ENCODE data around the gene FALEC. TPM values are rescaled to one million over a fixed set of nuclear protein-coding genes. Genes with fewer than 3 reads are reported as not detected.
A peak's percentile ranks its signal among the peaks of the same experiment; 100 is the strongest.

The FALEC gene
- total RNA-seq, 4 donors from 2014 or later, result not detected

DNA sequence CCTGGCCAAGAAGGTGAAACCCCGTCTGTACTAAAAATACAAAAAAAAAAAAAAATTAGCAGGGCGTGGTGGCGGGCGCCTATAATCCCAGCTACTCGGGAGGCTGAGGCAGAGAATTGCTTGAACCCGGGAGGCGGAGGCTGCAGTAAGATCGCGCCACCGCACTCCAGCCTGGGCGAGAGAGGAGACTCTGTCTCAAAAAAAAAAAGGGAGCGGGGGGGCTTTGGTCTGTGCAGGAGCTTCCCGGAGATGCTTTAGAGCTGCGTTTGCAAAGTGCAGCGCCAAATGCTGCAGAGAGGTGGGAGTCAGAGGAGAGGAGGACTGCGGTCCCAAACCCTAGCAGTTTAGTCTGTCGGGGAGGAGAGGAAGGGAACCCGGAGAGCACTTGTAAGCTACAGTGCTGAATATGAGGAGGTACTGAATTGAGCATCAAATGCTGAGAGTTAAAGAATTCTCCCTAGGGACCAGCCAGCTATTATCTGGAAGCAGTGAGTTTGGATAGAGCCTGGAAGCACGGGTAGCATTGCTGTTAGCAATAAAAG lies 569 bp downstream of the FALEC start:
- peaks cover 35% of the 10 kb centered on the region for H3K4me1 ChIP-seq
- no peaks in the 10 kb centered on the region for H3K9me3 ChIP-seq
- whole genome bisulfite sequencing, result 4% methylated on average over 19 of the region's 19 CpGs
- no peak for TF ChIP-seq POLR2AphosphoS5 (IDR thresholded peaks at IDR 0.05)
- TF ChIP-seq, protein P1, sequence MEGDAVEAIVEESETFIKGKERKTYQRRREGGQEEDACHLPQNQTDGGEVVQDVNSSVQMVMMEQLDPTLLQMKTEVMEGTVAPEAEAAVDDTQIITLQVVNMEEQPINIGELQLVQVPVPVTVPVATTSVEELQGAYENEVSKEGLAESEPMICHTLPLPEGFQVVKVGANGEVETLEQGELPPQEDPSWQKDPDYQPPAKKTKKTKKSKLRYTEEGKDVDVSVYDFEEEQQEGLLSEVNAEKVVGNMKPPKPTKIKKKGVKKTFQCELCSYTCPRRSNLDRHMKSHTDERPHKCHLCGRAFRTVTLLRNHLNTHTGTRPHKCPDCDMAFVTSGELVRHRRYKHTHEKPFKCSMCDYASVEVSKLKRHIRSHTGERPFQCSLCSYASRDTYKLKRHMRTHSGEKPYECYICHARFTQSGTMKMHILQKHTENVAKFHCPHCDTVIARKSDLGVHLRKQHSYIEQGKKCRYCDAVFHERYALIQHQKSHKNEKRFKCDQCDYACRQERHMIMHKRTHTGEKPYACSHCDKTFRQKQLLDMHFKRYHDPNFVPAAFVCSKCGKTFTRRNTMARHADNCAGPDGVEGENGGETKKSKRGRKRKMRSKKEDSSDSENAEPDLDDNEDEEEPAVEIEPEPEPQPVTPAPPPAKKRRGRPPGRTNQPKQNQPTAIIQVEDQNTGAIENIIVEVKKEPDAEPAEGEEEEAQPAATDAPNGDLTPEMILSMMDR (IDR thresholded peaks at IDR 0.05), result no peak
- H3K27ac ChIP-seq, result peak overlapping the region; percentile 76
- H3K27me3 ChIP-seq, result no peaks in the 10 kb centered on the region
- H3K4me3 ChIP-seq, result peak overlapping the region; percentile 57
- peaks cover 12% of the 10 kb centered on the region for H3K36me3 ChIP-seq
- no peak for DNase-seq (ENCODE audit: low spot score in 2 of 2)

DNA sequence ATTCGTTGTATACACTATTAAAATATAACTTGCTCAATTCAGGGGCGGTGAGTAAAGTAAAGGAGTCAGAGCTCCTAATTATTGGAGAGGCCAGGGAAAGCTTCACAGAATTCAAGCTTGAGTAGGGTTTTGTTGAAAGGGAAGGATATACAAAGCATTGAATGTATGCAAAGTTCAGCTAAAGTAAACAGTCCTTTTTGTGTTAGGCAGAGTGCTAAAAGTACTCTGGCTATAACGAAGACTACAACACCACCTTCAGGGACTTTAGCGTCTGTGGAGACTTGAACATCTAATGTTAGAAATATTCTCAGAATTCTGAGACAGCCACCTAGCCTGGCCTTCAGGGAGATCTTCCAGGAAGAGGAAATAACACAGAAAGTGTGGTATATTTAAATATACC lies 1.1 kb downstream of the FALEC start:
- DNase-seq (ENCODE audit: low spot score in 2 of 2), result no peak
- peaks cover 35% of the 10 kb centered on the region for H3K4me1 ChIP-seq
- no peaks in the 10 kb centered on the region for H3K27me3 ChIP-seq
- no peak overlapping the region for H3K4me3 ChIP-seq
- no peaks in the 10 kb centered on the region for H3K9me3 ChIP-seq
- WGBS, result 45% methylated on average over 4 of the region's 4 CpGs
- H3K27ac ChIP-seq, result no peak overlapping the region
- peaks cover 7% of the 10 kb centered on the region for H3K36me3 ChIP-seq
- TF ChIP-seq POLR2A (IDR thresholded peaks at IDR 0.05), result no peak
- no peak for TF ChIP-seq EP300 (IDR thresholded peaks at IDR 0.05)
- TF ChIP-seq POLR2AphosphoS5 (IDR thresholded peaks at IDR 0.05), result no peak
- TF ChIP-seq, protein P1 (IDR thresholded peaks at IDR 0.05), result no peak

DNA sequence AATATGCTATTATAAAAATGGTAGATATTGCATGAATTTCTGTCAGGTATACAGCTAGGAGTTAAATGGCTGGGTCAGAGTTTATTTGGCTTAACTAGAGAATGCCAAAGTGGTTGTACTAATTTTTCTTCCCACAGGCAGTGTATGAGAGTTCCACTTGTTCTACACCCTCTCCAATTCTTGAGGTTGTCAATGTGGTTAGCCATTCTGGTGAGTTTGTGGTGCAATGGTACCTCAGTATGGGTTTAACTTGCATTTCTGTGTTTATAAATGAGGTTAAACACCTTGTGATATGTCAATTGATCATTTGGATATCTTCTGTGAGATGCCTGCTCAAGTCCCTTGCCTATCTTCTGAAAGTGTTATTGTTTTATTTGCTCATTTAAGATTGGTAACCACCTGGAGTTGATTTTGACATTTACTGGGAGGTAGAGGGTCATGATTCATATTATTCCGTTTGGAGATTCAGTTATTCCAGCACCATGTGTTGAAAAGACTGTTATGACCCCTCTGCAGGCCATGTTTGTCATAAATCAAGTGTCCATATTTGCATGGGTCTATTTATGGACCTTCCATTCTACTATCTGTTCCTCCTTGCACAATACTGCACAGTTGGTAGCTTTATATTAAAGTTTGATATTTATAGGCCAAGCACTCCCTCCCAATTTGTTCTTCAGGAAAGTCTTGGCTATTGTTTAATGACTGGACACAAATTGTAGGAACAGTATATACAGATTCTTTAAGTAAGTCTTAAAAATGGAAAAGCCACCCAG lies 5.8 kb downstream of the FALEC start:
- Histone ChIP-seq H3K4me1 (peaks cover 3% of the 10 kb centered on the region), H3K27me3 (no peaks in the 10 kb centered on the region), H3K27ac (no peak overlapping the region), H3K36me3 (no peaks in the 10 kb centered on the region), H3K9me3 (no peaks in the 10 kb centered on the region), H3K4me3 (no peak overlapping the region)
- WGBS, result 74% methylated on average over 1 of the region's 1 CpG
- no peak for TF ChIP-seq POLR2A (IDR thresholded peaks at IDR 0.05)
- no peak for TF ChIP-seq POLR2AphosphoS5 (IDR thresholded peaks at IDR 0.05)
- TF ChIP-seq, protein P1 (IDR thresholded peaks at IDR 0.05), result no peak
- no peak for TF ChIP-seq EP300 (IDR thresholded peaks at IDR 0.05)
- no peak for DNase-seq (ENCODE audit: low spot score in 2 of 2)

DNA sequence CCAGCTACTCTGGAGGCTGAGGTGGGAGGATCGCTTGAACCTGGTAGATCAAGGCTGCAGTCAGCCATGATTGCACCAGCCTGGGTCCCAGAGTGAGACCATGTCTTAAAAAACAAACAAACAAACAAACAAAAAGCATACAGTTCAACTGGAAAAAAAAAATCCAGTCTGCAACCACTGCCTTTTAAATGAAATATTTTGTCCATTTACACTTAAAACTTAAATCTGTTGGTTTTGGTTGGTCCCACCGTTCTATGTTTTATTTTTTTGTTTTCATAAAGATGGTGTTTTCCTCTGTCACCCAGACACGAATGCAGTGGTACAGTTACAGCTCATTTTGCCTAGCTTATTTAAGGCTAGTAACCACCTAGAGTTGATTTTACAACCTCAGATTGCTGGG lies 9.8 kb downstream of the FALEC start:
- H3K9me3 ChIP-seq, result no peaks in the 10 kb centered on the region
- 88% methylated on average over 3 of the region's 3 CpGs for WGBS
- H3K36me3 ChIP-seq, result no peaks in the 10 kb centered on the region
- no peak overlapping the region for H3K4me3 ChIP-seq
- no peaks in the 10 kb centered on the region for H3K27me3 ChIP-seq
- no peaks in the 10 kb centered on the region for H3K4me1 ChIP-seq
- H3K27ac ChIP-seq, result no peak overlapping the region
- no peak for DNase-seq (ENCODE audit: low spot score in 2 of 2)
- TF ChIP-seq POLR2AphosphoS5 (IDR thresholded peaks at IDR 0.05) (no peak), POLR2A (IDR thresholded peaks at IDR 0.05) (no peak), EP300 (IDR thresholded peaks at IDR 0.05) (no peak)
- TF ChIP-seq, protein P1 (IDR thresholded peaks at IDR 0.05), result no peak

DNA sequence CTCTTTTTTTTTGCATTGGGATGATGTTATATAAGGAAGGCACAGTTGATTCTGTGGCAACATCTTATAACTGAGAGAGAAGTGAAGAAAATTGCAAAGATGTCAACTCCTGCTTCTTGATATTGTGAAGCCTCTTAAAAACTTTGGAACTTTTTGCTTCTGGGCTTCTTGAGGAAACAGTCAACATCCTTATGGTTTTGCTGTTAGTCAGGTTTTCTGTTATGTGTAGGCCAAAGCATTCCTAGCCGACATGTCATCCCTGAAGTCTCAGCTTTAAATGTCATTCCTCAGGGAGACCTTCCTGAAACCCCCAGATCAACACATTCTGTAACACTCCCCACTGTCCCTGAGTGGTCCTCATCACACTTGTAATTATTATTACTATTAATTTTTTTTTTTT lies 12.6 kb downstream of the FALEC start:
- 80% methylated on average over 1 of the region's 1 CpG for WGBS
- no peak for DNase-seq (ENCODE audit: low spot score in 2 of 2)
- TF ChIP-seq POLR2A (IDR thresholded peaks at IDR 0.05) (no peak), EP300 (IDR thresholded peaks at IDR 0.05) (no peak), POLR2AphosphoS5 (IDR thresholded peaks at IDR 0.05) (no peak)
- TF ChIP-seq, protein P1 (IDR thresholded peaks at IDR 0.05), result no peak
- no peak overlapping the region for H3K27ac ChIP-seq
- no peaks in the 10 kb centered on the region for H3K27me3 ChIP-seq
- H3K4me3 ChIP-seq, result no peak overlapping the region
- H3K4me1 ChIP-seq, result peaks cover 6% of the 10 kb centered on the region
- no peaks in the 10 kb centered on the region for H3K36me3 ChIP-seq
- no peaks in the 10 kb centered on the region for H3K9me3 ChIP-seq
